GM12801 (cell line): ENCODE data around the gene HOXD12.

Experiments
- TF ChIP-seq, protein P1 (sequence below): IDR thresholded peaks from one replicate; pipeline ENCODE4 v1.5.1; 2011; ENCODE audit warnings: control low read depth; ENCODE audit not compliant: insufficient read length; ENCODE audit errors: extremely low read depth

Gene HOXD12

DNA sequence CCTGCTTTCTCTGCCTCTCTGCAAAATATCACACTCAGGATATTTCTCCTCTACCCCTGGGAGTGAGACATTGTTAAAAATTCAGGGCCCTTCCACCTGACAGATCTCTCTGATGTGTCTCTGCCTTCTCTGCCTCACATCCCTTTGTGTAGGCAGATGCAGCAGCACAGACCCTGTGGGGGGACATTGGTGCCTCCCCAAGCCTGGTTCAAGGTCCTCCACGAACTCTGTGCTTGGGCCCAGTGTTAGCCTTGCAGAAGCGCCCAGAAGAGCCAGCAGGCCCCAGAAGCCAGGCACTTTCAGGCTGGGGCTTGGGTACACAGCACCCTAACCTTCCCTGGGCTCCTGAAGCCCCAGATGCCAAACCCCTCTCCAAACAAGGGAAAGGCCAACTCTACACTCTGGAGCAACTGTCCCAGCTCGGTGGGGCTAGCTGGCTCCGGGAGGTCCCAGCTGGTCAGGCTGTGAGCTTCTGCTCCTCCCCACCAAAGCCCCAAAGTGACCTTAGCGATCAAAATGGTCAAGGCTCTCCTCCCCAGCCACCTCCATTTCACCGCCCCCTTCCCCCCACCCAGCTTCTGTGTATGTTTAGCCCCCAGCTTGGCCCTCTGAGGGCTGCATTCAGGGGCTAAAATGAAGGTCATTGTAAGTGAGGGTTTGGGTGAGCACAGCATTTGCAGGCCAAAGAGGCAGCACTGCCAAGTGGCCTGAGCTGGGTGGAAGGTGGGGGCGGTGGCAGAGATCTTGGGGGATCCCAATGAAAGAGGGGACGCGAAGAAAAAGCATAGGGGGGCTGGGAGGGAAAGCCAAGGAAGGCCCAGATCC lies 25.6 kb downstream of the HOXD12 start:
- TF ChIP-seq, protein P1, sequence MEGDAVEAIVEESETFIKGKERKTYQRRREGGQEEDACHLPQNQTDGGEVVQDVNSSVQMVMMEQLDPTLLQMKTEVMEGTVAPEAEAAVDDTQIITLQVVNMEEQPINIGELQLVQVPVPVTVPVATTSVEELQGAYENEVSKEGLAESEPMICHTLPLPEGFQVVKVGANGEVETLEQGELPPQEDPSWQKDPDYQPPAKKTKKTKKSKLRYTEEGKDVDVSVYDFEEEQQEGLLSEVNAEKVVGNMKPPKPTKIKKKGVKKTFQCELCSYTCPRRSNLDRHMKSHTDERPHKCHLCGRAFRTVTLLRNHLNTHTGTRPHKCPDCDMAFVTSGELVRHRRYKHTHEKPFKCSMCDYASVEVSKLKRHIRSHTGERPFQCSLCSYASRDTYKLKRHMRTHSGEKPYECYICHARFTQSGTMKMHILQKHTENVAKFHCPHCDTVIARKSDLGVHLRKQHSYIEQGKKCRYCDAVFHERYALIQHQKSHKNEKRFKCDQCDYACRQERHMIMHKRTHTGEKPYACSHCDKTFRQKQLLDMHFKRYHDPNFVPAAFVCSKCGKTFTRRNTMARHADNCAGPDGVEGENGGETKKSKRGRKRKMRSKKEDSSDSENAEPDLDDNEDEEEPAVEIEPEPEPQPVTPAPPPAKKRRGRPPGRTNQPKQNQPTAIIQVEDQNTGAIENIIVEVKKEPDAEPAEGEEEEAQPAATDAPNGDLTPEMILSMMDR = no peak

DNA sequence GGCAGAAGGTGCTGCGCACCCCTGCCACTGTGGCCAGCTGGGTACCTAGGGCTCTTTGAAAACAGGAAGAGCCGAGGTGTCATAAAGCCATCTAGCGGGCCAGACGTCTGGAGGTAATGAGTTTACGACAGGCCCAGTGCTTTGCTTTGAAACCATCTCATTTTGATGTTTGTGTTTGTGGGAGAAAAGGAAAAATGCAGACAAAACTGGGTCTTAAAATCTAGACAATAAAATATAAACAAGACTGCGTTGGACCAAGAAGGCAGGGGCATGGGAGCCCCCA lies 26.1 kb downstream of the HOXD12 start:
- TF ChIP-seq, protein P1 = no peak

DNA sequence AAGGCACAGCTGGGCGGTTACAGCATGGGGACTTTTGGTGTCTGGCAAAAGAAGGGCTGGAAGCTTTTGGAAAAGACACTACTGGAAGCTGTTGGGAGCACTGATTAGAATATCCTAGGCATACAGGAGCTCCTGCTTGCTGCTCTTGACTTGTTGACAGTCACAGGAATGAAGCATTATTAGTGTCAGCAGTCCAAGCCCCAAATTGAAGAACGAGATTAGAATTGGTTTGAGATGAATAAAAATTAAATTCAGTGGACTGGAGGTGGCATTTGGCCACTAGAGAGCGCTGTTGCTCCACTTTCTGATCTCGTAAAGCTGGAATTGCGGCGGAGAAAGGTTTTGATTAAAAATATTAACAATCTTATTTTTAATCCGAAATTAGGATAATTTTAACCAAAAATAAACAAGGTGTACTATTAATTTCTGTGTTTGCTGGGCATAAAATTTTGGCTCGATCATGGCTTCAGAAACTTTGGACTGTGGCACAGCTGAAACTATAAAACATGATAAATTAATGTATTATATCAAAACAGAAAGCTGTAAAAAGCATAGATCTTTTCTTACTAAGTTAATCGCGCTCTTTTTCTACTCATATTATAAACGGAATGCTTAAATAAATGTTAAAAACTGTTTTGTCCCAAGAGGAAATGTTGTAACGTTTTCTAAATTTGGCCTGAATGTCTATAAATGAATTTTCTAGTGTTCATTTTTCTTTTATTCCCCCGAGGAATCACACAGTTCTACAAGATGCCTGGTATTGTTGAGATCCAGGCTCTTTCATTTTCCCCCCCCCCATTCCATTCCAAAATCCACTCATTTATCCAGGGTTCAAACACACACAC lies 27.6 kb downstream of the HOXD12 start:
- TF ChIP-seq, protein P1 = no peak

DNA sequence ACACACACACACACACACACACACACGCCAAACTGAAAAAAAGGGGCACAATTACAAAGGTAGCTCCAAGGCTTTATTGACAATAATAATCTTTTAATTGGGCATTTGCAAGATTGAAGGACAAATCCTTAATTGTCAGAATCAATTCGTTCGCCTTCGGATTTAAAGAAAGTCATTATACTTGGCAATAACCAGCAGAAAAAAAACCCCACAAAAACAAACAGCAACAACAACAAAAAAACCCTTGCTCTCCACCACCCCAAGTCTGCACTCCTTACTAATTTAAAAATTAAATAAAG lies 28.1 kb downstream of the HOXD12 start:
- TF ChIP-seq, protein P1 = no peak

DNA sequence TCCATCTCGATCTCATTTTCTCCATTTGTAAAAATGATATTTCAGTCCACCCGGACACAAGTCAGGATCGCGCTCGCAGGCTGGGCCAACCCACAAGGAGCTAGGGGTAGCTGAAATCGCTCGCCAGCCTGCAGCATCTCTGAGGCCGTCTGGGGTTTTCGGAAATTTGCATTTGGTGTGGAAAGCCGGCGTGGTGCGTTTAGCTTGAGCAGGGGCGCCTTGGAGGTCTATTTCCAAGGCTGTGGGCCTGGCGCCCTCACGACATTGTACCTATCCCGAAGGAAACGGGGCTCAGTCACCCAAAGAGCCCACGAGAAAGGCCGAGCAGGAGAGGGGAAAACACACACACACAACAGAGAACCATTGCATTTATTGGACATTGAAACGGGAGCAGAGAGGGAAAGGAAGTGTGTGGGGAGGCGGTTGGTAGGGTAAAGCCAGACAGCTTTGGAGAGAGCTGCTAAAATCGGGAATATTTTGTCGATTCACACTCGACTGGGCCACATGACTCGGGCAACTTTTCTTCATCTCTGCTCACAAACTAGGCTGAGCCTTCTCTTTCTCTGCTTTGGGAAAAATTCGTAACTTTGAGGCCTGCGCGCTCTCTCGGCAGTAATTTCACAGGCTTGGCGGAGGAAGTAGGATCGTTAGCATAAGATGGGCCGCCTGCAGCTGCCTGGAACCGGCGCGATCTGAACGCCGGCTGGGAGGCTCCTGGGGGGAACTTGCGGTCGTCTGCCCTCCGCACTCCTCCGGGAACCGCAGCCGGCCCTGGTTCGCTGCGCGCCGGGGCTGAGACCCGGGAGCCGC lies 28.8 kb downstream of the HOXD12 start:
- TF ChIP-seq, protein P1 = no peak

DNA sequence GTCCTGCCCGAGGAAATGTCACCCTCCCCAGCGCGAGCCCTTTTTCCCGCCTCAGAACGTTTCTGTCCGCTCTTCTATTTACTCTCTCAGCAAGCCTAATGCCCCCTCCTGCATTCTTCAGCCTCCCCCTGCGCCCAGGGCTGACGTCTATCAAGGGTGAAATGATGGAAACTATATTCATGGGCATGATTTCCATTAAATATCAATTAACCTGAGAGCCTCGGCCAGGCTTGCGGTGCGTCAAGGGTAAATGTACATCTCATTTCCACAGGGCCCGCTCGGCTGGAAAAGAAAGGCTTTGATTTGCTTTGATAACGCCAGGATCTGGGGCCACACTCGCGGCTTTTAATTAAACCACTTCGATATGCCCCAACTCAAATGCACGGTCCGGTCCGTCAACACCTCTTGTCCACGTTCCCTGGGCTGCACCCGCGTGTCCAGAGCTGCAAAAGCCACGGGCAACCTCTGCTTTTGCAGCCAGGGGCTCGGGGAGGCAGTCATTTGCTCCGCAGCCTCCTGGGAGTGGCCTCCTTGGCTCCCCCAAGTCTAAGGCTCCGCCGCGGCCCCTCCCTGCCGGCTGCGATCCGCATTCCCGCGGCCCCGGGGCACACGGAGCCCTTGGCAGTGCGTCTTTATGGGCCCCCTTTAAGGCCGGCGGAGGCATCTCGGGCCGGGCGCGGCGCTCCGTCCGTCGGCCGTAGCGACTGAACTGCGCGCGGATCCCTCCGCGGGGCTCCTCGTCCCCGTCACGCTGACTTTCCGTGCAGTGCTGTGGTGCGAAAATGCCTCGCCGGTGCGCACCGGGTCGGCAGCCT lies 29.6 kb downstream of the HOXD12 start, which contains the start of gene HOXD8:
HOXD8 (plus strand) TSS at position 724 of the 815 bp plus-strand sequence. CDS start 662 bp downstream, outside the sequence.
- TF ChIP-seq, protein P1 = no peak
